PC-3 (cell line): ENCODE results near the gene AICDA. TPM values are rescaled to one million over a fixed set of nuclear protein-coding genes. Genes with fewer than 3 reads are reported as not detected.

Source experiments
- ATAC-seq: fragments of 200-7000 bp; cut with Tn5 transposase; 2 replicates; pipeline ENCODE4 v1.9.1; 2020; ENCODE audit warnings: mild to moderate bottlenecking, moderate library complexity
- BruUV-seq: library from RNA; stranded (reverse); fragments of 400-500 nt; replicated peaks from 2 replicates; lab custom pipeline; 2021; lab: Mats Ljungman, UMichigan
- CTCF ChIA-PET: fragments of 300-600 bp; sonication (Branson Sonifier 250); formaldehyde crosslinking; loops from one replicate; lab custom pipeline; 2022; ENCODE audit warnings: antibody characterized with exemption; lab: Charles Lee
- POLR2A ChIA-PET: fragments of 300-600 bp; sonication (Branson Sonifier 250); formaldehyde crosslinking; loops from one replicate; lab custom pipeline; 2022; ENCODE audit warnings: antibody characterized with exemption; ENCODE audit not compliant: unreplicated experiment; lab: Charles Lee
- DNase-seq: peaks from one replicate; pipeline ENCODE4 v3.0.0-alpha.2; 2015
- H2AFZ ChIP-seq: fragments of 300-600 bp; sonication (generic); 2 replicates; pipeline ENCODE4 v1.6.0; 2016; ENCODE audit warnings: antibody characterized with exemption, low read length
- H3F3A ChIP-seq: fragments of 300-600 bp; sonication (generic); one replicate; pipeline ENCODE4 v1.6.0; 2017; ENCODE audit warnings: antibody characterized with exemption, low read length, control low read depth, mild to moderate bottlenecking; ENCODE audit not compliant: unreplicated experiment
- H3K27ac ChIP-seq: fragments of 300-600 bp; sonication (generic); 2 replicates; pipeline ENCODE4 v1.5.1; 2016; ENCODE audit warnings: mild to moderate bottlenecking, low read length
- H3K27me3 ChIP-seq: fragments of 300-600 bp; sonication (generic); 2 replicates; pipeline ENCODE4 v1.6.1; 2016; ENCODE audit warnings: low read length, mixed read lengths
- H3K36me3 ChIP-seq: fragments of 300-600 bp; sonication (generic); 2 replicates; pipeline ENCODE4 v1.6.1; 2016; ENCODE audit warnings: low read depth, mixed run types, low read length, mixed read lengths
- H3K4me1 ChIP-seq: fragments of 300-600 bp; sonication (generic); 2 replicates; pipeline ENCODE4 v1.5.1; 2016; ENCODE audit warnings: low read length; ENCODE audit not compliant: insufficient read depth
- H3K4me2 ChIP-seq: fragments of 300-600 bp; sonication (generic); 2 replicates; pipeline ENCODE4 v1.6.0; 2016; ENCODE audit warnings: low read length
- H3K4me3 ChIP-seq: fragments of 300-600 bp; sonication (generic); 2 replicates; pipeline ENCODE4 v1.5.1; 2016; ENCODE audit warnings: mild to moderate bottlenecking, low read length, mixed read lengths
- H3K79me2 ChIP-seq: fragments of 300-600 bp; sonication (generic); 2 replicates; pipeline ENCODE4 v1.6.1; 2017; ENCODE audit warnings: low read length, mixed read lengths
- H3K9ac ChIP-seq: fragments of 300-600 bp; sonication (generic); 2 replicates; pipeline ENCODE4 v1.6.0; 2016; ENCODE audit warnings: mild to moderate bottlenecking, low read length
- H3K9me2 ChIP-seq: fragments of 300-600 bp; sonication (generic); replicated peaks from 2 replicates; pipeline ENCODE4 v1.6.1; 2016; ENCODE audit warnings: mixed run types, low read length, mixed read lengths
- H3K9me3 ChIP-seq: fragments of 300-600 bp; sonication (generic); 2 replicates; pipeline ENCODE4 v1.6.1; 2016; ENCODE audit warnings: low read length, mixed read lengths
- H4K20me1 ChIP-seq: fragments of 300-600 bp; sonication (generic); 2 replicates; pipeline ENCODE4 v1.6.1; 2016; ENCODE audit warnings: low read length, mixed read lengths
- CTCF ChIP-seq: fragments of 300-600 bp; sonication (generic); conservative IDR thresholded peaks from 2 replicates; pipeline ENCODE4 v1.5.1; 2017; ENCODE audit warnings: antibody characterized with exemption, low read depth, mild to moderate bottlenecking, low read length
- EZH2 ChIP-seq: fragments of 300-600 bp; sonication (generic); IDR thresholded peaks from one replicate; pipeline ENCODE4 v1.6.1; 2017; ENCODE audit warnings: antibody characterized with exemption, mild to moderate bottlenecking, low read length; ENCODE audit not compliant: unreplicated experiment
- EZH2phosphoT487 ChIP-seq: fragments of 300-600 bp; sonication (generic); IDR thresholded peaks from 2 replicates; pipeline ENCODE4 v1.6.1; 2018; ENCODE audit warnings: mild to moderate bottlenecking, antibody characterized with exemption, low read length, borderline replicate concordance
- intact Hi-C: fragments of 100-400 bp; cut with micrococcal nuclease; formaldehyde crosslinking; loops from 2 replicates; pipeline ENCODE4 v1.9.0; 2023
- total RNA-seq: library from RNA; depleted of rRNA; stranded (reverse); fragments of >200 nt; gene quantifications from 2 replicates; pipeline ENCODE4 v1.2.3, GENCODE V29; 2014

AICDA gene
- total RNA-seq, 1 experiment from 2014 or later: not detected

GRCh38 chr12:8564656-8565055 is 48.0 kb downstream of the AICDA start:
- no peaks in the 10 kb centered on the region for H3K9me2 ChIP-seq
- H3K27ac ChIP-seq: no peak overlapping the region
- ATAC-seq (no peak), DNase-seq (no peak)
- no TSS peak for BruUV-seq
- intact Hi-C loops: no loop called here
- no peaks in the 10 kb centered on the region for H3F3A ChIP-seq
- TF ChIP-seq CTCF (no peak), EZH2phosphoT487 (no peak), EZH2 (no peak)
- H4K20me1 ChIP-seq: no peaks in the 10 kb centered on the region
- CTCF ChIA-PET: no interaction called here
- POLR2A ChIA-PET: no interaction called here
- no peaks in the 10 kb centered on the region for H3K79me2 ChIP-seq
- no peak overlapping the region for H3K9ac ChIP-seq
- H3K36me3 ChIP-seq: no peaks in the 10 kb centered on the region
- H3K4me3 ChIP-seq: no peak overlapping the region
- H2AFZ ChIP-seq: no peak overlapping the region
- peaks cover 6% of the 10 kb centered on the region; the same call in 1 of the 2 replicates for H3K27me3 ChIP-seq
- no peak overlapping the region for H3K4me2 ChIP-seq
- no peaks in the 10 kb centered on the region for H3K9me3 ChIP-seq
- H3K4me1 ChIP-seq: no peaks in the 10 kb centered on the region

- POLR2A ChIA-PET: no interaction called here
- DNase-seq: no peak
- Histone ChIP-seq H3K9me2 (no peaks in the 10 kb centered on the region), H3K4me3 (no peak overlapping the region), H4K20me1 (no peaks in the 10 kb centered on the region), H3K36me3 (no peaks in the 10 kb centered on the region), H3K9ac (no peak overlapping the region), H3K4me1 (no peaks in the 10 kb centered on the region), H3K9me3 (no peaks in the 10 kb centered on the region), H3K27me3 (peaks cover 6% of the 10 kb centered on the region; the same call in 1 of the 2 replicates), H3F3A (no peaks in the 10 kb centered on the region), H3K27ac (no peak overlapping the region), H2AFZ (no peak overlapping the region), H3K79me2 (no peaks in the 10 kb centered on the region), H3K4me2 (no peak overlapping the region)
- intact Hi-C loops: no loop called here
- no peak for TF ChIP-seq CTCF
- no peak for TF ChIP-seq EZH2
- TF ChIP-seq EZH2phosphoT487: no peak
- CTCF ChIA-PET: no interaction called here
- no peak for ATAC-seq
- no TSS peak for BruUV-seq
These were observed 49.3 kb downstream of the AICDA start for GRCh38 chr12:8563356-8563755.

- H3K9me3 ChIP-seq: no peaks in the 10 kb centered on the region
- peaks cover 9% of the 10 kb centered on the region; the same call in 1 of the 2 replicates for H3K27me3 ChIP-seq
- POLR2A ChIA-PET: no interaction called here
- no peaks in the 10 kb centered on the region for H3K36me3 ChIP-seq
- H3K4me2 ChIP-seq: no peak overlapping the region
- no peaks in the 10 kb centered on the region for H3K4me1 ChIP-seq
- no peaks in the 10 kb centered on the region for H3K9me2 ChIP-seq
- H4K20me1 ChIP-seq: no peaks in the 10 kb centered on the region
- no peak overlapping the region for H3K27ac ChIP-seq
- no peaks in the 10 kb centered on the region for H3F3A ChIP-seq
- ATAC-seq (no peak), DNase-seq (no peak)
- no peak overlapping the region for H3K4me3 ChIP-seq
- CTCF ChIA-PET: no interaction called here
- BruUV-seq: no TSS peak
- no peak overlapping the region for H2AFZ ChIP-seq
- intact Hi-C loops: no loop called here
- H3K79me2 ChIP-seq: no peaks in the 10 kb centered on the region
- H3K9ac ChIP-seq: no peak overlapping the region
- peak; percentile 38; the same call in 1 of the 2 replicates for TF ChIP-seq CTCF
- no peak for TF ChIP-seq EZH2phosphoT487
- TF ChIP-seq EZH2: no peak
These were observed 50.3 kb downstream of the AICDA start for GRCh38 chr12:8562310-8562709.
